Measurements from ENCODE around the gene FAM171A1. TPM values are rescaled to one million over a fixed set of nuclear protein-coding genes. Genes with fewer than 3 reads are reported as not detected.
A peak's percentile ranks its signal among the peaks of the same experiment; 100 is the strongest.

Gene FAM171A1
- total and polyA plus RNA-seq, 2 of the 13 experiments (the other 11 are each of a cell fraction or from before 2014, with no cell fraction given) = 21.5 to 34.7 TPM

GRCh38 chr10:15369256-15370211 lies 1.6 kb downstream of the FAM171A1 start:
- intact Hi-C loops (cut with micrococcal nuclease; ENCODE audit: unreplicated experiment) = loop anchor here (5.0 kb wide), 1 partner anchor 37 kb away; no protein-coding TSS in a partner anchor
- WGBS (ENCODE audit: low lambda C conversion rate) = 14% methylated on average over 22 of the region's 29 CpGs
- Histone ChIP-seq H3K27ac (ENCODE audit: extremely low read length, insufficient read depth, low read length) (peak overlapping the region; percentile 65), H3K79me2 (ENCODE audit: insufficient read depth, low read length) (peaks cover 58% of the 10 kb centered on the region), H3K4me3 (replicated peaks in 1 of 3; ENCODE audit: insufficient read depth in 1 of 3, low read depth in 2 of 3, low read length in 3 of 3) (peak overlapping the region; percentile 77 to 84 (median 82)), H2AFZ (ENCODE audit: low read length) (no peak overlapping the region), H4K20me1 (ENCODE audit: insufficient read depth, low read length) (no peaks in the 10 kb centered on the region), H3K4me2 (ENCODE audit: low read depth, low read length) (peak overlapping the region; percentile 91), H3K36me3 (replicated peaks in 1 of 2; ENCODE audit: control insufficient read depth in 1 of 2, insufficient read depth in 2 of 2, low read length in 2 of 2) (no peaks in the 10 kb centered on the region; a peak in 1 of 5 replicates), H3K9ac (ENCODE audit: insufficient read depth, low read depth, low read length) (peak overlapping the region; percentile 91), H3K4me1 (ENCODE audit: insufficient read depth, low read length) (peaks cover 46% of the 10 kb centered on the region), H3K9me3 (ENCODE audit: low read length) (no peaks in the 10 kb centered on the region), H3K27me3 (ENCODE audit: control insufficient read depth in 1 of 2, insufficient read depth in 2 of 2, low read length in 2 of 2) (0 out of 5 replicates have a peak, but pooled peaks cover 0 to 4% of the 10 kb centered on the region in 2 experiments)
- POLR2A ChIA-PET = interaction anchor here (1.1 to 2.0 kb wide), 4 partner anchors 11 to 38 kb away, joined by 3 to 10 read pairs (median 4); no protein-coding TSS in a partner anchor
- in situ Hi-C loops (cut with HindIII; ENCODE audit: extremely low pct_ligation_motif_present, low pct_unique_long_range_greater_than_20kb) = loop anchor here (5.0 kb wide), 2 partner anchors 42 to 107 kb away; no protein-coding TSS in a partner anchor
- ATAC-seq = peak; percentile 76
- no peak for DNase-seq (ENCODE audit: low spot score)
- CTCF ChIA-PET (ENCODE audit: low intra/inter-chr PET ratio, low total read pairs) = no interaction called here
- peak; percentile 15 for FAIRE-seq
- BruUV-seq (replicated peaks) = TSS peak; percentile 57
- TF ChIP-seq HNF1A (IDR thresholded peaks at IDR 0.05; ENCODE audit: low read depth) (no peak), HNF1A (CRISPR knock-in tag; IDR thresholded peaks at IDR 0.05; ENCODE audit: borderline replicate concordance) (0 out of 2 replicates have a peak, but pooled peaks have one; percentile 31), ZNF710 (CRISPR knock-in tag; IDR thresholded peaks at IDR 0.05; ENCODE audit: borderline replicate concordance) (peak; percentile 22; the same call in 1 of the 2 replicates), ZBTB7B (CRISPR knock-in tag; IDR thresholded peaks at IDR 0.05) (0 out of 2 replicates have a peak, but pooled peaks have one; percentile 23), DMTF1 (CRISPR knock-in tag; IDR thresholded peaks at IDR 0.05) (no peak), PPARG (CRISPR knock-in tag; conservative IDR thresholded peaks at IDR 0.05) (no peak), RAD21 (CRISPR knock-in tag; IDR thresholded peaks at IDR 0.05) (0 out of 2 replicates have a peak, but pooled peaks have one; percentile 22), ZNF556 (CRISPR knock-in tag; IDR thresholded peaks at IDR 0.05; ENCODE audit: borderline replicate concordance) (no peak), ZFAT (CRISPR knock-in tag; conservative IDR thresholded peaks at IDR 0.05) (no peak), SP4 (CRISPR knock-in tag; IDR thresholded peaks at IDR 0.05) (0 out of 2 replicates have a peak, but pooled peaks have one; percentile 20), GLMP (CRISPR knock-in tag; IDR thresholded peaks at IDR 0.05; ENCODE audit: borderline replicate concordance) (no peak), ZNF724P (CRISPR knock-in tag; IDR thresholded peaks at IDR 0.05; ENCODE audit: borderline replicate concordance) (no peak)
